H1 (cell line): Measurements from ENCODE around the gene APOA1. TPM values are rescaled to one million over a fixed set of nuclear protein-coding genes. Genes with fewer than 3 reads are reported as not detected.

Source experiments
- JUND ChIP-seq: IDR thresholded peaks from 2 replicates; pipeline ENCODE4 v1.6.1; 2011; ENCODE audit warnings: mild to moderate bottlenecking, improper control_type of control experiment, low read length
- MAFK ChIP-seq: IDR thresholded peaks from 2 replicates; pipeline ENCODE4 v1.6.1; 2012; ENCODE audit warnings: low read depth, mild to moderate bottlenecking, improper control_type of control experiment, low read length
- RFX5 ChIP-seq: IDR thresholded peaks from 2 replicates; pipeline ENCODE4 v1.6.1; 2011; ENCODE audit warnings: low read depth, low read length, improper control_type of control experiment, borderline replicate concordance
- polyA plus RNA-seq, 7 experiments: library from polyadenylated mRNA; depleted of rRNA in 3 of 7; stranded (reverse) in 5 of 7; unstranded in 2 of 7; fragments of >200 nt in 5 of 7; fragments of 200-250 nt in 2 of 7; gene quantifications; 1 replicate in 5 of 7; 2 replicates in 1 of 7; 4 replicates in 1 of 7; pipeline versions ENCODE4 v1.2.1 to v1.2.3, GENCODE V29; 2011 to 2013; ENCODE audit warnings: missing spikeins in 2 of 7, mixed read lengths in 2 of 7
- total RNA-seq: library from RNA; stranded (reverse); fragmentation: NEBNext Ultra II Directional; extraction: Animal tissue kit (Norgen Biotek cat#: 25700); gene quantifications from 2 replicates; pipeline ENCODE4 v1.2.1, GENCODE V29; 2021
- TF ChIP-seq, protein P1 (sequence below): fragments of 300-600 bp; sonication (generic); IDR thresholded peaks from 2 replicates; pipeline ENCODE4 v1.7.1; 2012; ENCODE audit warnings: low read length, moderate library complexity, mild to moderate bottlenecking, inconsistent platforms; ENCODE audit not compliant: insufficient replicate concordance

Gene APOA1
- total and polyA plus RNA-seq, 2 of the 8 experiments (the other 6 are each of a cell fraction or from before 2014, with no cell fraction given): 0.80 TPM; not detected in 1

DNA sequence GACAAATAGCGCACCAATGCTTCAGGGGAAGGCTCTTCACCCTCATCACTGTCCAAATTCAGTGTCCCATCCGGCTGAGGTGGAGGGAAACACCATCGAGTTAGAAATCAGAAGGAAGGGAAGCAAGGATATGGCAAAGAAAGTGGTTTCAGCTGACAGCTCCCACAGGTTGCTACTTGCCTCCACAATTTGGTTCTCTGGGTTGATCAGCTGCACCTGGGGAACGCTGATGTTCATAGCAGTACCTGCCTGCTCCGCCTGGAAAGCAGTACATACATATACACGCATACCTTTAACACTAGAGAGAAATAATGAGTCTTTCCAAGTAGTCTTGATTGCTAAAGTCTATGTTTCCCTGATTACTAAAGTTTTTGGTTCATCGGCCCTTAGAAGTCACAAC lies 37.8 kb upstream of the APOA1 start (continued):
- TF ChIP-seq, protein P1, sequence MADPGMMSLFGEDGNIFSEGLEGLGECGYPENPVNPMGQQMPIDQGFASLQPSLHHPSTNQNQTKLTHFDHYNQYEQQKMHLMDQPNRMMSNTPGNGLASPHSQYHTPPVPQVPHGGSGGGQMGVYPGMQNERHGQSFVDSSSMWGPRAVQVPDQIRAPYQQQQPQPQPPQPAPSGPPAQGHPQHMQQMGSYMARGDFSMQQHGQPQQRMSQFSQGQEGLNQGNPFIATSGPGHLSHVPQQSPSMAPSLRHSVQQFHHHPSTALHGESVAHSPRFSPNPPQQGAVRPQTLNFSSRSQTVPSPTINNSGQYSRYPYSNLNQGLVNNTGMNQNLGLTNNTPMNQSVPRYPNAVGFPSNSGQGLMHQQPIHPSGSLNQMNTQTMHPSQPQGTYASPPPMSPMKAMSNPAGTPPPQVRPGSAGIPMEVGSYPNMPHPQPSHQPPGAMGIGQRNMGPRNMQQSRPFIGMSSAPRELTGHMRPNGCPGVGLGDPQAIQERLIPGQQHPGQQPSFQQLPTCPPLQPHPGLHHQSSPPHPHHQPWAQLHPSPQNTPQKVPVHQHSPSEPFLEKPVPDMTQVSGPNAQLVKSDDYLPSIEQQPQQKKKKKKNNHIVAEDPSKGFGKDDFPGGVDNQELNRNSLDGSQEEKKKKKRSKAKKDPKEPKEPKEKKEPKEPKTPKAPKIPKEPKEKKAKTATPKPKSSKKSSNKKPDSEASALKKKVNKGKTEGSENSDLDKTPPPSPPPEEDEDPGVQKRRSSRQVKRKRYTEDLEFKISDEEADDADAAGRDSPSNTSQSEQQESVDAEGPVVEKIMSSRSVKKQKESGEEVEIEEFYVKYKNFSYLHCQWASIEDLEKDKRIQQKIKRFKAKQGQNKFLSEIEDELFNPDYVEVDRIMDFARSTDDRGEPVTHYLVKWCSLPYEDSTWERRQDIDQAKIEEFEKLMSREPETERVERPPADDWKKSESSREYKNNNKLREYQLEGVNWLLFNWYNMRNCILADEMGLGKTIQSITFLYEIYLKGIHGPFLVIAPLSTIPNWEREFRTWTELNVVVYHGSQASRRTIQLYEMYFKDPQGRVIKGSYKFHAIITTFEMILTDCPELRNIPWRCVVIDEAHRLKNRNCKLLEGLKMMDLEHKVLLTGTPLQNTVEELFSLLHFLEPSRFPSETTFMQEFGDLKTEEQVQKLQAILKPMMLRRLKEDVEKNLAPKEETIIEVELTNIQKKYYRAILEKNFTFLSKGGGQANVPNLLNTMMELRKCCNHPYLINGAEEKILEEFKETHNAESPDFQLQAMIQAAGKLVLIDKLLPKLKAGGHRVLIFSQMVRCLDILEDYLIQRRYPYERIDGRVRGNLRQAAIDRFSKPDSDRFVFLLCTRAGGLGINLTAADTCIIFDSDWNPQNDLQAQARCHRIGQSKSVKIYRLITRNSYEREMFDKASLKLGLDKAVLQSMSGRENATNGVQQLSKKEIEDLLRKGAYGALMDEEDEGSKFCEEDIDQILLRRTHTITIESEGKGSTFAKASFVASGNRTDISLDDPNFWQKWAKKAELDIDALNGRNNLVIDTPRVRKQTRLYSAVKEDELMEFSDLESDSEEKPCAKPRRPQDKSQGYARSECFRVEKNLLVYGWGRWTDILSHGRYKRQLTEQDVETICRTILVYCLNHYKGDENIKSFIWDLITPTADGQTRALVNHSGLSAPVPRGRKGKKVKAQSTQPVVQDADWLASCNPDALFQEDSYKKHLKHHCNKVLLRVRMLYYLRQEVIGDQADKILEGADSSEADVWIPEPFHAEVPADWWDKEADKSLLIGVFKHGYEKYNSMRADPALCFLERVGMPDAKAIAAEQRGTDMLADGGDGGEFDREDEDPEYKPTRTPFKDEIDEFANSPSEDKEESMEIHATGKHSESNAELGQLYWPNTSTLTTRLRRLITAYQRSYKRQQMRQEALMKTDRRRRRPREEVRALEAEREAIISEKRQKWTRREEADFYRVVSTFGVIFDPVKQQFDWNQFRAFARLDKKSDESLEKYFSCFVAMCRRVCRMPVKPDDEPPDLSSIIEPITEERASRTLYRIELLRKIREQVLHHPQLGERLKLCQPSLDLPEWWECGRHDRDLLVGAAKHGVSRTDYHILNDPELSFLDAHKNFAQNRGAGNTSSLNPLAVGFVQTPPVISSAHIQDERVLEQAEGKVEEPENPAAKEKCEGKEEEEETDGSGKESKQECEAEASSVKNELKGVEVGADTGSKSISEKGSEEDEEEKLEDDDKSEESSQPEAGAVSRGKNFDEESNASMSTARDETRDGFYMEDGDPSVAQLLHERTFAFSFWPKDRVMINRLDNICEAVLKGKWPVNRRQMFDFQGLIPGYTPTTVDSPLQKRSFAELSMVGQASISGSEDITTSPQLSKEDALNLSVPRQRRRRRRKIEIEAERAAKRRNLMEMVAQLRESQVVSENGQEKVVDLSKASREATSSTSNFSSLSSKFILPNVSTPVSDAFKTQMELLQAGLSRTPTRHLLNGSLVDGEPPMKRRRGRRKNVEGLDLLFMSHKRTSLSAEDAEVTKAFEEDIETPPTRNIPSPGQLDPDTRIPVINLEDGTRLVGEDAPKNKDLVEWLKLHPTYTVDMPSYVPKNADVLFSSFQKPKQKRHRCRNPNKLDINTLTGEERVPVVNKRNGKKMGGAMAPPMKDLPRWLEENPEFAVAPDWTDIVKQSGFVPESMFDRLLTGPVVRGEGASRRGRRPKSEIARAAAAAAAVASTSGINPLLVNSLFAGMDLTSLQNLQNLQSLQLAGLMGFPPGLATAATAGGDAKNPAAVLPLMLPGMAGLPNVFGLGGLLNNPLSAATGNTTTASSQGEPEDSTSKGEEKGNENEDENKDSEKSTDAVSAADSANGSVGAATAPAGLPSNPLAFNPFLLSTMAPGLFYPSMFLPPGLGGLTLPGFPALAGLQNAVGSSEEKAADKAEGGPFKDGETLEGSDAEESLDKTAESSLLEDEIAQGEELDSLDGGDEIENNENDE: no peak
- TF ChIP-seq JUND (no peak), RFX5 (no peak), MAFK (no peak)
